Peyer's patch (tissue), 4 donors: ENCODE results near the gene MCF2L.

Experiments
- CTCF ChIP-seq, 6 experiments: fragments of 450-650 bp in 4 of 6; fragments of 200-600 bp in 2 of 6; sonication (generic) in 1 of 6; IDR thresholded peaks; one replicate each; pipeline ENCODE4 v1.5.1; 2017 to 2019; ENCODE audit warnings: antibody characterized with exemption in 6 of 6, mild to moderate bottlenecking in 3 of 6, moderate library complexity in 1 of 6
- POLR2A ChIP-seq, 2 donors: fragments of 450-650 bp; IDR thresholded peaks; one replicate each; pipeline ENCODE4 v1.5.1; 2017; ENCODE audit warnings: antibody characterized with exemption in 2 of 2, mild to moderate bottlenecking in 2 of 2, moderate library complexity in 2 of 2

- TF ChIP-seq CTCF (IDR thresholded peaks at IDR 0.05) (no peak), POLR2A (IDR thresholded peaks at IDR 0.05) (no peak)
Measured at GRCh38 chr13:112938680-112939079, 30.3 kb upstream of the MCF2L start.
